ENCODE data around the gene COG5.

DNA sequence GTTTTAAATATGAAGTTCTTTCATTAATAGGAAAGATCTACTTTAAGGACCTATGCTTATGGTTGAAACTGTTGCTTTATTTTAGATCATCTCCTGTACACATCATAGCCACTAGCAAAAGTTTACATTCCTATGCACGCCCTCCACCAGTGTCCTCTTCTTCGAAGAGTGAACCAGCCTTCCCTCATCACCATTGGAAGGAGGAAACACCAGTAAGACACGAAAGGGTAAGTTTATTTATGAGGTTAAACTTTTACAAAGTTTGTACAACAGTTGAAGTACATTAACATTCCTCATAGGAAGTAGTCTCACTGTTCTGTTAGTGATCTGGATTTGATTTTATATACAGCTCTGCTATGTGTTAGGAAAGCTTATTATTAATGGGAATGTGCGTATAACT, 378.0 kb downstream of the COG5 start:
- TF ChIP-seq CTCF (IDR thresholded peaks at IDR 0.05) = no peak
- no peak for TF ChIP-seq TCF7L2 (IDR thresholded peaks at IDR 0.05; ENCODE audit: low read depth, low read length)
